ENCODE results near the gene RELA. TPM values are rescaled to one million over a fixed set of nuclear protein-coding genes. Genes with fewer than 3 reads are reported as not detected.
A peak's percentile ranks its signal among the peaks of the same experiment; 100 is the strongest.

Gene RELA
- total RNA-seq, 1 experiment from 2014 or later = 35.1 TPM

DNA sequence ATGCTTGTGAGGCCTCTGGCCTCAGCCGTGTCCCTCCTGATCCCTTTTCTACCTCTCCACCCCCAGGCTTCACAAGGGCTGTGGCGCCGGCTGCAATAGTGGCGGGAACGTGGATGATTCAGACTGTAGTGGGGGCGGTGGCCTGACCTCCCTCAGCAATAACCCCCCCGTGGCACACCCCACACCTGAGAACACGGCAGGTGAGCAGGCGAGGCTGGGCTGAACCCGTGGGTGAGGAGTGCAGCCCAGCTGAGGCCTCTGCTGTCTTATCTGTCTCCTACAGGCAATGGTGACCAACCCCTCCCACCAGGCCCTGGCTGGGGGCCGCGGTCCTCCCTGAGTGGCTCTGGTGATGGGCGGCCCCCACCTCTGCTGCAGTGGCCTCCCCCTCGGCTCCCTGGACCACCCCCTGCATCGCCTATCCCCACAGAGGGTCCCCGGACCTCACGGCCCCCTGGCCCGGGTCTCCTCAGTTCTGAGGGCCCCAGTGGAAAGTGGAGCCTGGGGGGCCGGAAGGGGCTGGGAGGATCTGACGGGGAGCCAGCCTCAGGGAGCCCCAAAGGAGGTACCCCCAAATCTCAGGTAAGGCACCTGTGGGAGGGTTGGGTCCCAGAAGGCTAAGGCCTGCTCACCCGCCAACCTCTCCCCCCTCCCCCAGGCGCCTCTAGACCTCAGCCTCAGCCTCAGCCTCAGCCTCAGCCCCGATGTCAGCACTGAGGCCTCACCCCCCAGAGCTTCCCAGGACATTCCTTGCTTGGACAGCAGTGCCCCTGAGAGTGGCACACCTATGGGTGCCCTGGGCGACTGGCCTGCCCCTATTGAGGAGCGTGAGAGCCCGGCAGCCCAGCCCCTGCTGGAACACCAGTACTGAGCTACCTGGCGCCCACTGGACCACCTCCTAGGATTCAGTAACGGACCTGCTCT, 26.3 kb downstream of the RELA start:
- CTCF ChIA-PET = interaction anchor here (0.6 to 2.2 kb wide), 2 partner anchors 11 to 90 kb away, joined by 3 to 8 read pairs; no protein-coding TSS in a partner anchor
- TF ChIP-seq USF1 (CRISPR knock-in tag; IDR thresholded peaks at IDR 0.05) = no peak
- TF ChIP-seq ETV6 (CRISPR knock-in tag; IDR thresholded peaks at IDR 0.05) = no peak
- no peak for TF ChIP-seq ZNF396 (CRISPR knock-in tag; IDR thresholded peaks at IDR 0.05; ENCODE audit: borderline replicate concordance)
- TF ChIP-seq PRDM15 (CRISPR knock-in tag; IDR thresholded peaks at IDR 0.05) = no peak
- no peak for TF ChIP-seq E2F5 (CRISPR knock-in tag; IDR thresholded peaks at IDR 0.05)
- no peak for TF ChIP-seq TCF7 (CRISPR knock-in tag; IDR thresholded peaks at IDR 0.05; ENCODE audit: low read depth)
- TF ChIP-seq SMAD4 (CRISPR knock-in tag; IDR thresholded peaks at IDR 0.05) = no peak
- no peak for TF ChIP-seq FOXJ3 (CRISPR knock-in tag; IDR thresholded peaks at IDR 0.05; ENCODE audit: borderline replicate concordance)
- TF ChIP-seq, protein P1, sequence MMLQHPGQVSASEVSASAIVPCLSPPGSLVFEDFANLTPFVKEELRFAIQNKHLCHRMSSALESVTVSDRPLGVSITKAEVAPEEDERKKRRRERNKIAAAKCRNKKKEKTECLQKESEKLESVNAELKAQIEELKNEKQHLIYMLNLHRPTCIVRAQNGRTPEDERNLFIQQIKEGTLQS (CRISPR knock-in tag; conservative IDR thresholded peaks at IDR 0.05) = no peak
- no peak for TF ChIP-seq JAZF1 (CRISPR knock-in tag; IDR thresholded peaks at IDR 0.05)
- TF ChIP-seq FOXP1 (CRISPR knock-in tag; IDR thresholded peaks at IDR 0.05; ENCODE audit: borderline replicate concordance) = no peak
- TF ChIP-seq RORB (CRISPR knock-in tag; IDR thresholded peaks at IDR 0.05) = no peak
- no peak for TF ChIP-seq NFATC4 (CRISPR knock-in tag; IDR thresholded peaks at IDR 0.05)
- no peak for TF ChIP-seq GRHL2 (CRISPR knock-in tag; IDR thresholded peaks at IDR 0.05; ENCODE audit: insufficient replicate concordance, severe bottlenecking)
- no peak for TF ChIP-seq ZNF121 (CRISPR knock-in tag; IDR thresholded peaks at IDR 0.05)
- H3K27ac Mint-ChIP-seq = peak overlapping the region; percentile 94
- peaks cover 16% of the 10 kb centered on the region for H3K4me1 Mint-ChIP-seq
- POLR2A ChIA-PET = no interaction called here
- no peaks in the 10 kb centered on the region for H3K27me3 Mint-ChIP-seq (ENCODE audit: low read depth)
- no peak for DNase-seq (ENCODE audit: low spot score)
- peaks cover 14% of the 10 kb centered on the region for H3K36me3 Mint-ChIP-seq
- no peaks in the 10 kb centered on the region for H3K9me3 Mint-ChIP-seq
- no peak overlapping the region for H3K4me3 Mint-ChIP-seq
- no peak for ATAC-seq

- Mint-ChIP-seq H3K9me3 (no peaks in the 10 kb centered on the region), H3K4me1 (peaks cover 16% of the 10 kb centered on the region), H3K4me3 (no peak overlapping the region), H3K36me3 (peaks cover 14% of the 10 kb centered on the region), H3K27me3 (ENCODE audit: low read depth) (no peaks in the 10 kb centered on the region), H3K27ac (no peak overlapping the region)
- CTCF ChIA-PET = no interaction called here
- POLR2A ChIA-PET = no interaction called here
- ATAC-seq = no peak
- DNase-seq (ENCODE audit: low spot score) = no peak
- TF ChIP-seq, protein P2, sequence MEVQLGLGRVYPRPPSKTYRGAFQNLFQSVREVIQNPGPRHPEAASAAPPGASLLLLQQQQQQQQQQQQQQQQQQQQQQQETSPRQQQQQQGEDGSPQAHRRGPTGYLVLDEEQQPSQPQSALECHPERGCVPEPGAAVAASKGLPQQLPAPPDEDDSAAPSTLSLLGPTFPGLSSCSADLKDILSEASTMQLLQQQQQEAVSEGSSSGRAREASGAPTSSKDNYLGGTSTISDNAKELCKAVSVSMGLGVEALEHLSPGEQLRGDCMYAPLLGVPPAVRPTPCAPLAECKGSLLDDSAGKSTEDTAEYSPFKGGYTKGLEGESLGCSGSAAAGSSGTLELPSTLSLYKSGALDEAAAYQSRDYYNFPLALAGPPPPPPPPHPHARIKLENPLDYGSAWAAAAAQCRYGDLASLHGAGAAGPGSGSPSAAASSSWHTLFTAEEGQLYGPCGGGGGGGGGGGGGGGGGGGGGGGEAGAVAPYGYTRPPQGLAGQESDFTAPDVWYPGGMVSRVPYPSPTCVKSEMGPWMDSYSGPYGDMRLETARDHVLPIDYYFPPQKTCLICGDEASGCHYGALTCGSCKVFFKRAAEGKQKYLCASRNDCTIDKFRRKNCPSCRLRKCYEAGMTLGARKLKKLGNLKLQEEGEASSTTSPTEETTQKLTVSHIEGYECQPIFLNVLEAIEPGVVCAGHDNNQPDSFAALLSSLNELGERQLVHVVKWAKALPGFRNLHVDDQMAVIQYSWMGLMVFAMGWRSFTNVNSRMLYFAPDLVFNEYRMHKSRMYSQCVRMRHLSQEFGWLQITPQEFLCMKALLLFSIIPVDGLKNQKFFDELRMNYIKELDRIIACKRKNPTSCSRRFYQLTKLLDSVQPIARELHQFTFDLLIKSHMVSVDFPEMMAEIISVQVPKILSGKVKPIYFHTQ (CRISPR knock-in tag; IDR thresholded peaks at IDR 0.05) = no peak
- TF ChIP-seq STAT6 (CRISPR knock-in tag; conservative IDR thresholded peaks at IDR 0.05; ENCODE audit: low read depth) (no peak), RELA (CRISPR knock-in tag; IDR thresholded peaks at IDR 0.05; ENCODE audit: borderline replicate concordance) (no peak), NFATC4 (CRISPR knock-in tag; IDR thresholded peaks at IDR 0.05) (no peak), ATF2 (CRISPR knock-in tag; IDR thresholded peaks at IDR 0.05; ENCODE audit: borderline replicate concordance, low read depth) (no peak)
Measured at GRCh38 chr11:65634905-65635731, 27.6 kb downstream of the RELA start.

All from WTC11 (cell line).